IPS-11a (cell line): ENCODE measurements around the gene NCKAP5.
"Not testable (repeated sequence)": the region's sequence is repeated elsewhere in the genome, so short reads cannot be mapped to it uniquely, and the experiment has no call there.

ENCODE experiments used
- H3K4me3 ChIP-seq: one replicate; pipeline ENCODE4 v1.5.1; 2013; ENCODE audit warnings: low read depth, low read length, control low read depth

NCKAP5 gene

GRCh38 chr2:133240491-133241223 lies 327.6 kb downstream of the NCKAP5 start:
- H3K4me3 ChIP-seq, result no peak overlapping the region

GRCh38 chr2:133235968-133236367 lies 332.3 kb downstream of the NCKAP5 start:
- no peak overlapping the region for H3K4me3 ChIP-seq

DNA sequence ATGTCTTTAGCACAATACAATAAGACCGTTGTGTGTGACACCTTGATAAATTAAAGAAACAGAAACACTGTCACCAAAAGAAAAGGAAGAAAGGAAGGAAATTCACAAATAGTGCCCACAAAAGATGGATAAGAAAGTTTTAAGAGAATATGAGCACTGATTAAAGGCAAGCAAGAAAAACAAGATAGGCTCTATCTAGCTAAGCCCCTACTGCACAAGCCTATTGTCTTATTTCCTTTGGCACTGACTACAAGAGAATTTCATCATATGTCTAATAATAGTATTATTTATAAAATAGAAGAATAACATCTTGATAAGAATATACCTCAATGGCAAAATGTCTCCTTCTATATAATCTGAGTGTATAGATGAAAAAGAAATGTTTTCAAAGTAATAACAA lies 335.7 kb downstream of the NCKAP5 start:
- no peak overlapping the region for H3K4me3 ChIP-seq

- no peak overlapping the region for H3K4me3 ChIP-seq
These were observed 337.0 kb downstream of the NCKAP5 start for GRCh38 chr2:133231264-133231663.

DNA sequence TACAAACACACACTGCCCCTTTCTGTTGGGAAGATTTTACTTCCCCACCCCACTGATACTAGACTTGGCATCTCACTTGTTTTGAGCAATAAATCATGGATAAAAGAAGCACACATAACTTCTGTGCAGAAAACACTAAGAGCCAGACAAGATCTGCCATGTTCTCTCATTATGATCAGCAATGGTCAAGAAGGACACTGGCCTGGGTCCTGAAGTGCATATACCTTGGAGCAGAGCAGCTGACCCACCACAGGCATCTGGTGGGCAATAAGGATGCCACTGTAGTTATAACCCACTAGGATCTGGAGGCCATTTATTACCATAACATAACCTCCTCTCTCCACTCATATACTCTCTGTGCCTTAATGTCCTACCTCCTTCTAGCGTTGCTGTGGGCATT lies 338.3 kb downstream of the NCKAP5 start:
- no peak overlapping the region for H3K4me3 ChIP-seq

DNA sequence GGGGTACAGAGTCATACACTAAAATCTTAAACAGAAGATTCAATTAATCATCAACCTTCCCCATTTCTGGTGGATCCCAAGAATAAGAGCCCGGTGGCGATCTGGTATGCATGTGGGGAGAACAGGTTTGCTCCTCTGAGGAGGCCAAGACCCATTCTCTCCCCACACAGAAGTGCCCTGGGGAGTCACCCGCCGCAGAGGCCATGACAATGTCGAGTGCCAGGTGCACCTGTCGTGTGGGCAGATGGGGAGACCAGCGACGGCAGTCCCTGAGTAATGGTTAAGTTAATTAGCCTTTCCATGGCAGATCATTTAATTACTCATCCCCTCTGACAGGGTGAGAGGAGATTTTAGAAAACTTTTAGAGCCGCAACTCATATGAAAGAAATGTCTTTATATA lies 345.0 kb downstream of the NCKAP5 start:
- no peak overlapping the region for H3K4me3 ChIP-seq

GRCh38 chr2:133221398-133221797 lies 346.9 kb downstream of the NCKAP5 start:
- no peak overlapping the region for H3K4me3 ChIP-seq

DNA sequence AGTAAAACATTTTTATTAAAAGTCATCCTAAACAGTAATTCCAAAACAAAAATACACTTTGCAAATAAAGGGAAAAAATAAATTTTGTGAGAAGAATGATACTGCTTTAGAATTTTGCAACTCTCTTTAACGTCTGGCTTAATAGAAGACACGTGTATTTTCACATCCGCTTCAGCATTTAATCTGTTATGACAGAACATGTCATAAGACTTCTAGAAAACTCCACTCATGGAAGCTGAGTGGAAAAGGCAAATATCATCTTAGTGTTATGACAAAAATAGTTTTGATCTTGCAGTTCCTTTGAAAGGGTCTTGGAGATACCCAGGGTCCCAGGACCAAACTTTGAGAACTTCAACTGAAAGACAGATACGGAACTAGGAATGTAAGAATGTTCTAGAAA lies 350.1 kb downstream of the NCKAP5 start:
- H3K4me3 ChIP-seq, result no peak overlapping the region

DNA sequence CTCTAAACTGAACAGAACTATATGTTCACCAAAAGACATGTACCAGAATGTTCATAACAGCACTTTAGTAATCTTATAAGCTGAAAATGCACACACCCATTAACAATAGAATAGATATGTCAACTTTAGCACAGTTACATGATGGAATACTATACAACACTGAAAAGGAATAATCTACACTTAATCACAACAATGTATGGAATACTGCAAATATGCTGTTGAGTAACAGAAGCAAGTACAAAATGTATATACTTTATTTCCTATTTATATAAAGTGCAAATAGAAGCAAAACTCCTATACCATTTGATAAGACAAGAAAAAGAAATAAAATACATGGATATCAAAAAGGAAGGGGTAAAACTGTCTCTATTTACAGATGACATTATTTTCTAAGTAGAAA lies 352.8 kb downstream of the NCKAP5 start:
- no peak overlapping the region for H3K4me3 ChIP-seq

- H3K4me3 ChIP-seq, result no peak overlapping the region
These were observed 354.6 kb downstream of the NCKAP5 start for GRCh38 chr2:133213651-133214050.

DNA sequence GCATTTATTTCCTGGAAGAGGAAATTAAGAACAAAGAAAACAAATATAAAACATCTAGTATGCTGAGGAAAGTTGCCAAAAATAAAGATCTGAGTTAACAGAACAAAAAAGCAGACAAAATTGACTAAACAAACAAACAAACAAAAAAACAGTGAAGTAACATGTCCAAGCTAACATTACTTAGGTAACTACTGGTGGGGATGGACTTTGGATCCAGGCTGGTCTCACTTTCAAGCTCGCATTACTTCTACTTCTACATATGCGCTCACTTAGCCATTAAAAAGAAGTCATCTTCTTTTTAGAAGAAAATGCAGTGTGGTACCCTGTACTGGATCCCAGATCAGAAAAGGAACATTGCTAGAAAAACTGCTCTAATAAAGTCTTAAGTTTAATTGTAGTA lies 358.9 kb downstream of the NCKAP5 start:
- H3K4me3 ChIP-seq, result no peak overlapping the region

DNA sequence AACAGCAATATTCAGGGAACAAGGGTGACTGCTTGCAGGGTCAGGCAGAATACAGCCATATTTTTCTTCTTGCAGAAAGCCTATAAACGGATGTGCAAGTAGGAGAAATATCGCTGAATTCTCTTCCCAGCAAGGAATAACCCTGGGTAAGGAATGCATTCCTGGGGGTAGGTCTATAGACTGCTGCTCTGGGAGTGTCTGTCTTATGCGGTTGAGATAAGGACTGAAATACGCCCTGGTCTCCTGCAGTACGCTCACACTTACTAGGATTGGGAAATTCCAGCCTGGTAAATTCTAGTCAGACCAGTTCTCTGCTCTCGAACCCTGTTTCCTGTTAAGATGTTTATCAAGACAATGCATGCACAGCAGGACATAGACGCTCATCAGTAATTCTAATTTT lies 361.6 kb downstream of the NCKAP5 start:
- H3K4me3 ChIP-seq, result not testable (repeated sequence)

- H3K4me3 ChIP-seq, result no peak overlapping the region
These were observed 363.8 kb downstream of the NCKAP5 start for GRCh38 chr2:133204421-133204820.

DNA sequence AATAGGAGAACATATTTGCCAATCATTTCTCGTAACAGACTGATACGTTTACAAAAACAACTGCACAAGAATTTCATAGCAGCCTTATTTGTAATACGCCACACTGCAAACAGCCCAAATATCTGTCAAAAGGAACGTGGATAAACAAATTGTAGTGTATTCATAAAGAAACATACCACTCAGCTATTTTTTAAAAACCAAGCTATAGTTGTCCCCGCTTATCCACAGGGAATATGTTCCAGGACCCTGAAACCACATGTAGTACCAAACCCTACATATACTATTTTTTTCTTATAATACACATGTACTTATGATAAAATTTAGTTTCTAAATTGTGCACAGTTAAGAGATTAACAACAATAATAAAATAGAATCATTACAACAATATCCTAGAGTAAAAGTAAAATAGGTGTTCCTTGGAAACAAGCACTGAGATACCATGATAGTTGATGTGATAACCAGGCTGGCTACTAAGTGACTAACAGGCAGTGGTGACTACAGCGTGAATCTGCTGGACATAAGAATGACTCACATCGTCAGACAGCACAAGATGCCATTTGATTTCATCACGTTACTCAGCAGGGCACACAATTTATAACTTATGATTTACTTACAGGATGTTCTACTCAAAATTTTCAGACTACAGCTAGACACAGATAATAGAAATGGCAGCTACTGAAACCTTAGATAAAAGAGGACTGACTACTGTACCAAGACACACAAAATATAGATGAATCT lies 367.4 kb downstream of the NCKAP5 start:
- no peak overlapping the region for H3K4me3 ChIP-seq

- H3K4me3 ChIP-seq, result no peak overlapping the region
These were observed 369.6 kb downstream of the NCKAP5 start for GRCh38 chr2:133198678-133199077.

GRCh38 chr2:133197156-133197555 lies 371.1 kb downstream of the NCKAP5 start:
- H3K4me3 ChIP-seq, result no peak overlapping the region

DNA sequence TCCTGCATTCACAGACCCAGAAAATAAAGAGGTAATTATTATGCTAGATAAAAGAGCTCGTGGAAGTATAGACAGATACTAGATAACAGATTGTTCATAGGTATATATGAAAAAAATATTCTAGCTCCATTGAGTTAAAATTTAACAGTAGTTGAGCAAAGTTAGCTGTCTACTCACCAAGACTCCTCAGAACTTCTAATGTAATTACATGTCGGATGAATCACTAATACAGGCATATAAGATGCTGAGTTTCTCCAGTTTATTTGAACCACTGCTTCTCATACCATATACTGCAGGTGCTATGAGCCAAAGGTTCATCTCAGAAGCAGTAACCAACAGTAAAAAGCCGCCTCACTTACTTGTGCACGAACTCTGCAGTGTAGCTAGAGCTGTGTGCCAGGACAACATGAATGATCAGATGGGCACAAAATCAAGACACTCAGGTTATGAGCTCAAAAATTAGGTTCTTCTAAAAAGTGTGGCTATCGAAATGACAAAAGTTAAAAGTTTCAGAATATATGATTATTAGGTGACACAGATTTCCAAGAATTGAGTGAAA lies 373.4 kb downstream of the NCKAP5 start:
- no peak overlapping the region for H3K4me3 ChIP-seq

DNA sequence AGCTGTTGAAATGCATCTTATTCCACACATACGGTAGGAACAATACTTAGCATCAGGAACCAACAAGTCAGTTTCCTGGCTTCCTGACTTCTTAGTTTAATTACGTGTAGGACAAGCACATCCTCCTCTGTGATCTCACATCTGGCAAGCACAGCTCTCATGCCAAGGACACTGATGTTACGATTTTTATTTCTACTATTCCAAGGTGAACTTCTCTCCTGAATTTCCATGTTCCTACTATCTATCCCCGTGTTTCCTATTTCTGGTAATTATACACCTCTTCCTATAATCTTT lies 374.0 kb downstream of the NCKAP5 start:
- no peak overlapping the region for H3K4me3 ChIP-seq

DNA sequence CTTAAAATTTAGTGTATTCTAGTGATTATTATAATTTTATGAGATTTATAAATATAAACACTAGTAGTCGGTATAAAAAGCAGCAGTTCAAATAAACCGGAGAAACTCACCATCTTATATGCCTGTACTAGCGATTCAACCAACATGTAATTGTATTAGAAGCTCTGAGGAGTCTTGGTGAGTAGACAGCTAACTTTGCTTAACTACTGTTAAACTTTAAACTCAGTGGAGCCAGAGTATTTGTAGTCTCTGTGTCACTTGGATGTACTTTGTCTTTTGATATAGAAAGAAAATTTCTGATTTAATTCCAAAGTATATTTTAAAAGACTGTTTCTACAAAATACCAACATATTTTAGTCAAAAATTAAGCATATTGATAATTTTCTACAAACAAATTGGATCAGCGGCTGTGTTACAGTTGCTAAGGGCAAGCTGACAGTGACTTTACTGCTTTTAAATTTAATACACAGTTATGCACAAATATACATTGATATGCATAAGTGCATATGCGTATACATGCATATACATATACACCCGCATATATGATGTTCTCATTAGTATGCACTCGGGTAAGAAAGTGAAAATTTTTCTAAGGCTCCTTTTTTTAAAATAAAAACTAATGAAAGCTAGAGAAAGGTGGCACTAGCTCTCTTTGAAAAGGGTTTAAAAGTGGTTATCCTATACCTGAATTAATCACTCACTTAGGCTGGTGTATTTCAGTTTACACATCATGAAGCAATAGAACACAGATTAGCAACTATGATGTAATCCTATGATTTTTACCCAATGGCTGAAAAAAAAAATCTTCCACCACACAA lies 374.5 kb downstream of the NCKAP5 start:
- H3K4me3 ChIP-seq, result no peak overlapping the region

- H3K4me3 ChIP-seq, result no peak overlapping the region
These were observed 376.2 kb downstream of the NCKAP5 start for GRCh38 chr2:133192028-133192427.

DNA sequence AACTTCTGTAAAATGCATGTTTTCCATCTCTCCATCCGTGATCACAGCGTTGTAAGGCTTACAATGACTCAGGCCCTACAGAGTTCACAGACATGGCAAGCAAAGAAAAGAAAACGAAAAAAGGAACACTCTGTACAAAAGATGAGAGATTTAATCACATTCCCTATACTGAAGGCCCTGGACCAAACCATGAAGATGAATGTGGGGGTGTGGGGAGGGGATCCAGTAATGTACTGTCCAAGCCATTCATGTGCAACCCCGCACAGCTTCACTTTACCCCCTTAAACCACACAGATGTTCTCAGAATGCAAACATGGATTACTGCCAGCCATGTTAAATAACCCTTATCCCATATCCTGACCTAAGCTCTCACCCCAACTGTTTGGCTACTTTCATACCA lies 391.1 kb downstream of the NCKAP5 start:
- H3K4me3 ChIP-seq, result no peak overlapping the region

DNA sequence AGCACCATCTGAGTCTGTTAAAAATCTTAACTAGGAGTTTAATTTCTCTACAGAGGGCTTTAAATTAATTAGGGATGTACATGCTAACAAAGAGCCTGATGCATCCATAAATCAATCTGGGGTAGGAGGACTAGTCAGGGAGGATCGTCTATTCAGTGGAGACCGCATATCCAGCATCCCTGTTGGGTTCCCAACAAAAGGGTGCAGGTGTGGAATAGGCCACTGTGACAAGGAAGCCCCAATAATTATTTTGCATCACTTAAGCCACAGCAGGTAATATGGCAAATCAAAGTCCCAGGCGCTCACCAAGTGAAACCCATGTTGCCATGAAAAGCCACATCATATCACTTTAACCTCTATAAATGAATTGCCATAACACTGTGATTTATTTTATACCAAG lies 392.3 kb downstream of the NCKAP5 start:
- no peak overlapping the region for H3K4me3 ChIP-seq
